Omental fat pad (tissue), 4 donors: Measurements from ENCODE around the gene NFIB. TPM values are rescaled to one million over a fixed set of nuclear protein-coding genes. Genes with fewer than 3 reads are reported as not detected.

Experiments
- ATAC-seq: fragments of 150-250 bp; one replicate; pipeline ENCODE4 v1.9.1; 2016; ENCODE audit warnings: mild to moderate bottlenecking, moderate library complexity; ENCODE audit not compliant: low FRiP score
- DNase-seq: peaks from one replicate; pipeline ENCODE4 v3.0.0-alpha.2; 2019; ENCODE audit warnings: low spot score
- total RNA-seq, 4 donors: library from RNA; depleted of rRNA; stranded (reverse); fragments of >200 nt; gene quantifications; one replicate each; pipeline ENCODE4 v1.1.0, GENCODE V29; 2016
- TF ChIP-seq, protein P1 (sequence below), 3 donors: fragments of 450-650 bp; IDR thresholded peaks; one replicate each; pipeline ENCODE4 v1.5.1; 2016 to 2017; ENCODE audit warnings: antibody characterized with exemption in 3 of 3, mild to moderate bottlenecking in 3 of 3, moderate library complexity in 2 of 3

NFIB gene
- total RNA-seq, 4 donors from 2014 or later = 55.1 to 265 (median 106) TPM

DNA sequence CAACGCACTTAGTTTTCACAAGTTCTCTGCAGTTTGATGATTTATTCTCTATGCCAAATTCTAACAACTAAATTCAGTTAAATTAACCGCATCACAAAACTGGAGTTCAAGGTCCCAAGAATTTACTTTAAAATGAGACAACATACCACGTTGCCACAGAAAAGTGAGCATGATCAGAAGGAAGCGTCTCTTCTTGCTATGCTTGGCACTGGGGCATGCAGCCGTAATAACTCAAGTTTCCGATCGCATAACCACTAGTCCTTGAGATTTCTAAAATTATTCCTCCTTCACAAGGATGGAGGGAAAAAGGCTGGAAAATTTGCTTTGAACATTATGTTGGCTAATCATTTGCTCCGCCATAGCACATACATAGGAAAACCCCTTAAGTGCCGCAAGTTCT lies 13.9 kb downstream of the NFIB start:
- DNase-seq (no peak), ATAC-seq (no peak)
- TF ChIP-seq, protein P1, sequence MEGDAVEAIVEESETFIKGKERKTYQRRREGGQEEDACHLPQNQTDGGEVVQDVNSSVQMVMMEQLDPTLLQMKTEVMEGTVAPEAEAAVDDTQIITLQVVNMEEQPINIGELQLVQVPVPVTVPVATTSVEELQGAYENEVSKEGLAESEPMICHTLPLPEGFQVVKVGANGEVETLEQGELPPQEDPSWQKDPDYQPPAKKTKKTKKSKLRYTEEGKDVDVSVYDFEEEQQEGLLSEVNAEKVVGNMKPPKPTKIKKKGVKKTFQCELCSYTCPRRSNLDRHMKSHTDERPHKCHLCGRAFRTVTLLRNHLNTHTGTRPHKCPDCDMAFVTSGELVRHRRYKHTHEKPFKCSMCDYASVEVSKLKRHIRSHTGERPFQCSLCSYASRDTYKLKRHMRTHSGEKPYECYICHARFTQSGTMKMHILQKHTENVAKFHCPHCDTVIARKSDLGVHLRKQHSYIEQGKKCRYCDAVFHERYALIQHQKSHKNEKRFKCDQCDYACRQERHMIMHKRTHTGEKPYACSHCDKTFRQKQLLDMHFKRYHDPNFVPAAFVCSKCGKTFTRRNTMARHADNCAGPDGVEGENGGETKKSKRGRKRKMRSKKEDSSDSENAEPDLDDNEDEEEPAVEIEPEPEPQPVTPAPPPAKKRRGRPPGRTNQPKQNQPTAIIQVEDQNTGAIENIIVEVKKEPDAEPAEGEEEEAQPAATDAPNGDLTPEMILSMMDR (IDR thresholded peaks at IDR 0.05) = no peak

DNA sequence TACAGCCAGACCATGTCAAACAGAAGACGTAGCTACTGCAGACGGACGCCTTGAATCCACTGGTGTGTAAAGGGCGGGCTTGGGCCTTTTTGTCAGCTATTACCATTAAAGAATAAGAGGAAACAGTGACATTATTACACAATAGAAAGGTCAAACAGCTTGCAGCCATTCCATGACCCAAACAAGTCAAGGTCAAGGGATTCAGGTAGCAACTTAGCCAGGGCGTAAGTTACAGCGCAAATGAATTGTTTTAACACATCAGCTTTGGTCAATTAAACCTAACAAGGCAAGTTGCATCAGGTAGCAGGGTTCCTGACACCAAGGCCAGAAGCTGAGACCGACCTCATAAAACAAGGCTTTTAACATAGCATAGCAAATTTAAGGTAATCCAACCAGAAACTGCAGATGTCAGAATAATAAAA lies 15.3 kb downstream of the NFIB start:
- ATAC-seq (no peak), DNase-seq (no peak)
- TF ChIP-seq, protein P1 (IDR thresholded peaks at IDR 0.05) = no peak

DNA sequence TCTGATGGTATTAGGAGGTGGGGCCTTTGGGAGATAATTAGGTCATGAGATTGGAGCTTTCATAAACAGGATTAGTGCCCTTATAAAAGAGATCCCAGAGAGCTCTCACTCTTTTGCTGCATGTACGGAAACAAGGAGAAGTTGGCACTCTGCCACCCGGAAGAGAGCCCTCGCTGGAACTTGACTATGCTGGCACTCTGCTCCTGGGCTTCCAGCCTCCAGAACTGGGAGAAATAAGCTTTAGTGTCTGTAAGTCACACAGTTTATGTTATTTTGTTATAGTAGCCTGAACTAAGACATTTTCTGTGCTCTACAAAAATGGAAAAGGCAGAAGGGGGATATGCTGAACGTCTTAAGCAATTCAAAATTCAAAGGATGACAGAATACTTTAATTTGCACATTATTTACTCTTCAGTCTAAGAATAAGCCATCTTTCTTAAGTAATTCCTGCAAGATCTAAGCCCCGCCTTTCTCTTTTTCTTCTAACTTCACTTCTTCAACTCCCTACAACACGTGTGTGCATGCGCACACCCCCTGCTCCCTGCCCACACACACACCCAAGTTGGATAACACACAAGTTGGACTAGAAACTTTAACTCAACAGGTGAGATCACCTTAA lies 17.3 kb downstream of the NFIB start:
- ATAC-seq (no peak), DNase-seq (no peak)
- TF ChIP-seq, protein P1 (IDR thresholded peaks at IDR 0.05) = no peak

DNA sequence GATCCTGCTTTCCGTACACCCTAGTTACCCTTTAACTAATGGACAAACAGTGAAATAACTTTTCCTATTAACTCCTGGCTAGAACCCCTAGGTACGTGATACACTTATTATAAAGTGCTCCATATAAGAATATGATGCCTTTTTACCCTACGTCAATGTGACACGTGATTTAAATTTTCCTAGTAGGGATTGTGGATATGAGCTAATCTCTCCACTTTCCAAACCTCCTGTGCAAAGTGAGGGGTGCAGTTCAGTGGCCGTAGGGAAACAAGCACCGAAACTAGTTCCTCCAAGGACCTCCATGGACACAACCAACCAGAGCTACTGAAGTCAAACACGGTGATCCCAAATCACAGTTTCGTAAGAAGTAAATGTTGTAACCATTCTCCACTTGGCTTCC lies 19.3 kb downstream of the NFIB start:
- ATAC-seq (no peak), DNase-seq (no peak)
- TF ChIP-seq, protein P1 (IDR thresholded peaks at IDR 0.05) = no peak

DNA sequence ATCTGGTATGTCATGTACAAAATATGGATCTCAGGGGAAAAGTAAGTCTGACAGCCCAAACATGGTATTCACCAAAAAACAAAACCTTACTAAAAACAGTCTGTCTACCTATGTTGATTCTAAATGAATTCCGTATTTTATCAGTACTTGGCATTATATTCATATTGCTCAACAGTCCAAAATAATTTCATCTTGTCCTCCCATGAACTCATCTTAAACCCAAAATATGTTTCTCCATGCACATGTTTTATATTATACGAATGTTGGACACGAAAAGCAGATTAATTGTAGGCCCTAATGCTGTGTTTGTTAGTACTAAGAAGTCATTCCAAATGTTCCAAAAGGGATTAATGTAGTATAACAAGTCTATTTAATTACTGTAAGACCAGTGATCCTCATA lies 20.1 kb downstream of the NFIB start:
- ATAC-seq (peak; percentile 60), DNase-seq (no peak)
- TF ChIP-seq, protein P1 (IDR thresholded peaks at IDR 0.05) = no peak

DNA sequence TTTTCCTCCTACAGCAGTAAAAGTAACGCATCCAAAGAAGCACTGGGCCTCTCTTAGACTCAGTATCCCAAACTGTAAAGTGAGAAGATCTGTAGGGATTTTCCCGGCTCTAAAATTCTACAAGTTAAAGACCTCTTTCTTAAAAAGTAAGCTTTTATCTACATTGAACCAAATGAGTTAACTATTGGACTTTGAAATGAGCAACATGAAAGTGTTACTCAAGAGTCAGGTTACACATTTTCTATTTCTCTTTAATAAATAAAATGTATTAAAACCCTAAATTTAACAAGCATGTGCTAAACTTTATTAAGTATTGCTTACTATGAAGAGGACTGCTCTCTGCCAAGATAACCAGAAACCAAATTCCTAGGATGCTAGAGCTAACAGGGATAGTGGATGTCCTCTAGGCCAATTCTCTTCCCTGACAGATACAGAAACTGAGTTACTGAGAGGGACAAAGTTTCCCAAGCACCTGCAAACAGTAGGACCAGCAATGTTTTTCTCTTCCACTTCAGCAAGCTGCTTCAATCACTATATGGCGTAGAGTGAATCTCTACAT lies 21.7 kb downstream of the NFIB start:
- DNase-seq (no peak), ATAC-seq (no peak)
- TF ChIP-seq, protein P1 (IDR thresholded peaks at IDR 0.05) = no peak

DNA sequence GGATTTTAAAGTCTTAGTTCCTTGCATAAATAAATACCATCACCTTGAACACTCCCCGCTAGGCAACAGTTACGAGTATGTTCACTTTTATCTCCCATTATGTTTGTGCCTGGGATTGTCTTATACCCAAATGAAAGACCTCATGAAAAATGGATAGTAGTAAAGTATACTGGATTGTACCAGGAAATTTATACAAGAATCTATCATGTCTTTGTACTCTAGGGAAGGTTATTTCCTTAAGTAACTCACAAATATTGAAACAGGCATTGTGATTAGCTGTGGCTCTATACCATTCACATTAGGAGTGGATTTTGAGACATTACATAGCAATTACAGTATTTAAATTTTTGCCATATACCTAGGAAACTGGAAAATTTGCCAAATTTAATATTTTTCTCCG lies 24.0 kb downstream of the NFIB start:
- ATAC-seq (no peak), DNase-seq (no peak)
- TF ChIP-seq, protein P1 (IDR thresholded peaks at IDR 0.05) = no peak
